Mesodermal cell (in vitro differentiated cells): ENCODE measurements around the gene DCAF15.

ENCODE experiments used
- H3K27ac ChIP-seq: 2 replicates; pipeline ENCODE4 v1.7.0; 2013; ENCODE audit warnings: mild to moderate bottlenecking, low read depth, low read length, moderate library complexity; ENCODE audit not compliant: severe bottlenecking
- H3K36me3 ChIP-seq: 2 replicates; pipeline ENCODE4 v1.7.1; 2013; ENCODE audit warnings: mild to moderate bottlenecking, low read length, moderate library complexity; ENCODE audit not compliant: control insufficient read depth, insufficient read depth
- H3K4me1 ChIP-seq: one replicate; pipeline ENCODE4 v1.7.1; 2013; ENCODE audit warnings: mild to moderate bottlenecking, low read length; ENCODE audit not compliant: insufficient read depth, control insufficient read depth, poor library complexity, severe bottlenecking
- H3K4me3 ChIP-seq: 2 replicates; pipeline ENCODE4 v1.7.0; 2013; ENCODE audit warnings: low read length, control low read depth, mild to moderate bottlenecking; ENCODE audit not compliant: insufficient read depth, poor library complexity, severe bottlenecking; ENCODE audit errors: extremely low read depth
- H3K9me3 ChIP-seq: 2 replicates; pipeline ENCODE4 v1.7.1; 2013; ENCODE audit warnings: mild to moderate bottlenecking, low read length, moderate library complexity; ENCODE audit not compliant: control insufficient read depth
- WGBS, 2 experiments: methylation state at CpG; one replicate each; pipeline ENCODE4 v1.1.5; 2013; ENCODE audit warnings: missing lambda C conversion rate in 2 of 2; ENCODE audit not compliant: insufficient coverage in 2 of 2; 5-methylcytosine and 5-hydroxymethylcytosine counted together

DCAF15 gene

GRCh38 chr19:13951043-13951442 lies 1.3 kb upstream of the DCAF15 start:
- Histone ChIP-seq H3K36me3 (peaks cover 25% of the 10 kb centered on the region), H3K4me1 (peaks cover 4% of the 10 kb centered on the region), H3K27ac (no peak overlapping the region), H3K9me3 (no peaks in the 10 kb centered on the region), H3K4me3 (no peak overlapping the region)
- WGBS, 2 experiments = no CpG with 5 or more reads among the region's 2 CpGs

GRCh38 chr19:13951799-13952153 lies 533 bp upstream of the DCAF15 start:
- Histone ChIP-seq H3K36me3 (peaks cover 33% of the 10 kb centered on the region), H3K9me3 (no peaks in the 10 kb centered on the region), H3K4me3 (peak overlapping the region; percentile 12), H3K27ac (no peak overlapping the region), H3K4me1 (peaks cover 4% of the 10 kb centered on the region)
- 16 to 31% methylated on average over 12 to 16 of the region's 20 CpGs for WGBS, 2 experiments

- WGBS, 2 experiments = 14 to 18% methylated on average over 10 to 12 of the region's 13 CpGs
These were observed 722 bp downstream of the DCAF15 start for GRCh38 chr19:13952931-13953531.

GRCh38 chr19:13954185-13954584 lies 1.9 kb downstream of the DCAF15 start:
- 88 to 97% methylated on average over 7 to 10 of the region's 15 CpGs for WGBS, 2 experiments
- no peak overlapping the region for H3K27ac ChIP-seq
- H3K36me3 ChIP-seq = peaks cover 55% of the 10 kb centered on the region
- peaks cover 4% of the 10 kb centered on the region for H3K4me1 ChIP-seq
- no peak overlapping the region for H3K4me3 ChIP-seq
- no peaks in the 10 kb centered on the region for H3K9me3 ChIP-seq

More at GRCh38 chr19:13952931-13953531, 722 bp downstream of the DCAF15 start:
- peaks cover 4% of the 10 kb centered on the region for H3K4me1 ChIP-seq
- H3K4me3 ChIP-seq = peak overlapping the region; percentile 68
- H3K36me3 ChIP-seq = peaks cover 45% of the 10 kb centered on the region
- H3K9me3 ChIP-seq = no peaks in the 10 kb centered on the region
- no peak overlapping the region for H3K27ac ChIP-seq

GRCh38 chr19:13955662-13956364 lies 3.5 kb downstream of the DCAF15 start:
- H3K36me3 ChIP-seq = peaks cover 68% of the 10 kb centered on the region
- no peak overlapping the region for H3K27ac ChIP-seq
- WGBS, 2 experiments = 97 to 98% methylated on average over 32 to 42 of the region's 42 CpGs
- no peak overlapping the region for H3K4me3 ChIP-seq
- H3K9me3 ChIP-seq = no peaks in the 10 kb centered on the region
- peaks cover 4% of the 10 kb centered on the region for H3K4me1 ChIP-seq

- Histone ChIP-seq H3K4me3 (no peak overlapping the region), H3K9me3 (no peaks in the 10 kb centered on the region), H3K27ac (no peak overlapping the region), H3K36me3 (peaks cover 73% of the 10 kb centered on the region), H3K4me1 (peaks cover 4% of the 10 kb centered on the region)
- WGBS, 2 experiments = 96% methylated on average over 9 to 13 of the region's 16 CpGs
These were observed 4.0 kb downstream of the DCAF15 start for GRCh38 chr19:13956365-13956744.

GRCh38 chr19:13957051-13957450 lies 4.7 kb downstream of the DCAF15 start:
- H3K9me3 ChIP-seq = no peaks in the 10 kb centered on the region
- no peak overlapping the region for H3K4me3 ChIP-seq
- 92 to 99% methylated on average over 8 of the region's 8 CpGs for WGBS, 2 experiments
- H3K27ac ChIP-seq = no peak overlapping the region
- peaks cover 4% of the 10 kb centered on the region for H3K4me1 ChIP-seq
- H3K36me3 ChIP-seq = peaks cover 80% of the 10 kb centered on the region

- no peak overlapping the region for H3K27ac ChIP-seq
- no peak overlapping the region for H3K4me3 ChIP-seq
- no peaks in the 10 kb centered on the region for H3K9me3 ChIP-seq
- peaks cover 85% of the 10 kb centered on the region for H3K36me3 ChIP-seq
- peaks cover 4% of the 10 kb centered on the region for H3K4me1 ChIP-seq
- 88% methylated on average over 11 to 12 of the region's 12 CpGs for WGBS, 2 experiments
These were observed 5.7 kb downstream of the DCAF15 start for GRCh38 chr19:13958043-13958442.

GRCh38 chr19:13959141-13959961 lies 7.0 kb downstream of the DCAF15 start:
- Histone ChIP-seq H3K4me3 (no peak overlapping the region), H3K9me3 (no peaks in the 10 kb centered on the region), H3K4me1 (no peaks in the 10 kb centered on the region), H3K27ac (no peak overlapping the region), H3K36me3 (peaks cover 76% of the 10 kb centered on the region)
- WGBS, 2 experiments = 97% methylated on average over 35 to 36 of the region's 41 CpGs

- peaks cover 69% of the 10 kb centered on the region for H3K36me3 ChIP-seq
- no peaks in the 10 kb centered on the region for H3K9me3 ChIP-seq
- H3K4me3 ChIP-seq = no peak overlapping the region
- WGBS, 2 experiments = 93 to 97% methylated on average over 23 to 26 of the region's 27 CpGs
- peaks cover 2% of the 10 kb centered on the region for H3K4me1 ChIP-seq
- no peak overlapping the region for H3K27ac ChIP-seq
These were observed 7.9 kb downstream of the DCAF15 start for GRCh38 chr19:13959962-13960862.
